Activated CD4-positive, alpha-beta T cell treated with anti-CD3 and anti-CD28 coated beads for 36 hours (primary cell): Measurements from ENCODE around the gene SLC25A42. TPM values are rescaled to one million over a fixed set of nuclear protein-coding genes. Genes with fewer than 3 reads are reported as not detected.

Experiments used
- ATAC-seq: fragments of 200-7000 bp; cut with Tn5 transposase; one replicate; pipeline ENCODE4 v1.10.0; 2021; ENCODE audit warnings: mild to moderate bottlenecking, moderate library complexity
- CTCF ChIA-PET: fragments of 350-600 bp; sonication (Branson Sonifier 250); formaldehyde crosslinking; loops from one replicate; lab custom pipeline; 2021; ENCODE audit warnings: antibody characterized with exemption; lab: Charles Lee
- POLR2A ChIA-PET: fragments of 350-600 bp; sonication (Branson Sonifier 250); formaldehyde crosslinking; loops from one replicate; lab custom pipeline; 2021; ENCODE audit warnings: antibody characterized with exemption, inconsistent platforms; lab: Charles Lee
- DNase-seq: peaks from one replicate; pipeline ENCODE4 v3.0.0-alpha.2; 2020
- H3K27ac Mint-ChIP-seq: one replicate; pipeline ENCODE4 v1.8.0; 2021; ENCODE audit warnings: mixed read lengths
- H3K27me3 Mint-ChIP-seq: one replicate; pipeline ENCODE4 v1.8.0; 2021; ENCODE audit warnings: mixed read lengths
- H3K36me3 Mint-ChIP-seq: one replicate; pipeline ENCODE4 v1.8.0; 2021; ENCODE audit warnings: low read depth, mixed read lengths
- H3K4me1 Mint-ChIP-seq: one replicate; pipeline ENCODE4 v1.8.0; 2021; ENCODE audit warnings: mixed read lengths
- H3K4me3 Mint-ChIP-seq: one replicate; pipeline ENCODE4 v1.8.0; 2021; ENCODE audit warnings: mild to moderate bottlenecking, moderate library complexity, mixed read lengths
- H3K9me3 Mint-ChIP-seq: one replicate; pipeline ENCODE4 v1.8.0; 2021; ENCODE audit warnings: low read depth, mixed read lengths
- intact Hi-C, 2 experiments: fragments of 100-400 bp; cut with DNase I in 1 of 2; cut with micrococcal nuclease in 1 of 2; formaldehyde crosslinking; loops; one replicate each; pipeline versions ENCODE4 v1.14.2 to v1.15.1; 2022 to 2024; cut with DNase I, micrococcal nuclease
- total RNA-seq, 2 experiments: library from RNA; stranded (reverse); gene quantifications; one replicate each; pipeline ENCODE4 v1.2.3, GENCODE V29; 2021

The SLC25A42 gene
- total RNA-seq, 2 experiments from 2014 or later: 10.4 to 10.6 TPM

DNA sequence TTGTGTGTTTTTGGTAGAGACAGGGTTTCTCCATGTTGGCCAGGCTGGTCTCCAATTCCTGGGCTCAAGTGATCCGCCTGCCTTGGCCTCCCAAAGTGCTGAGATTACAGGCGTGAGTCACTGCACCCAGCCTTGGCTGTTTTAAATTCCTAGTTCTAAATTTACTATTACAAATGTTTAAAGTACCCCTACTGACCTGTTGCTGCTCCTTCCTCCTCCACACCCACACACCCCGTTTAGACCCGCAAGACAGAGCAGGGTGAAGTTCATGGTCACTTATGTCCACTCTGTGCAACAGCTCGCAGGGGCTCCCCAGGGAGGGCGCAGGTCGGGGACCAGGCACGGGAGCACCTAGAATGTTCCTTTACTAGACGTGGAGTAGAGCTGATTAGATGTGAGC, 45.8 kb downstream of the SLC25A42 start:
- ChIA-PET CTCF (no interaction called here), POLR2A (no interaction called here)
- Mint-ChIP-seq H3K36me3 (no peaks in the 10 kb centered on the region), H3K4me3 (no peak overlapping the region), H3K27me3 (no peaks in the 10 kb centered on the region), H3K27ac (no peak overlapping the region), H3K4me1 (peaks cover 2% of the 10 kb centered on the region), H3K9me3 (no peaks in the 10 kb centered on the region)
- intact Hi-C loops: no loop called here
- DNase-seq: no peak
- no peak for ATAC-seq

DNA sequence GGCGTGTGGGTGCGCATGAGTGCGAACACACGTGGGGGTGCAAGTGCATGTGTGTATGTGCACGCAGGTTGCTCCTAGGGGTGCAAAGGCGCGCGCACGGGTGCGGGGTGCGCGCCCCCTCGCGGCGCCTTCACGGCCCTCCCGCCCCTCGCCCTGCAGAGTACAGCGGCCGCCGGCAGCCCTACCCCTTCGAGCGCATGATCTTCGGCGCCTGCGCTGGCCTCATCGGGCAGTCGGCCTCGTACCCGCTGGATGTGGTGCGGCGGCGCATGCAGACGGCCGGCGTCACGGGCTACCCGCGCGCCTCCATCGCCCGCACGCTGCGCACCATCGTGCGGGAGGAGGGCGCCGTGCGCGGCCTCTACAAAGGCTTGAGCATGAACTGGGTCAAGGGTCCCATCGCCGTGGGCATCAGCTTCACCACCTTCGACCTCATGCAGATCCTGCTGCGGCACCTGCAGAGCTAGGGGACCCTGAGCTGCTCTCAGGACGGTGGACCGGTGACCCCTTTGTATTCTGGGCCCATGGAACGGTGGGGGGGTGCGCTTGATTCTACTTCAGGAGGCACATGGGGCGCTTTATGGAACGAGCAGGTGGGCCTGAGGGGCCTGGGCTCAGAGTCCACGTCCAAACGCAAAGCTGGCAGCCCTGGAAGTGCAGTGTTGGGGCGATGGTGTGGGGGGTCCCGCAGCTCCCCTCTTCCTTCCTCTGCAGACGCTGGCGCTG, 46.8 kb downstream of the SLC25A42 start:
- intact Hi-C loops: loop anchor here in 1 of 2 experiments (5.0 kb wide), 1 partner anchor 58 kb away; no protein-coding TSS in a partner anchor
- CTCF ChIA-PET: no interaction called here
- DNase-seq (peak; percentile 59), ATAC-seq (peak; percentile 78)
- Mint-ChIP-seq H3K27ac (no peak overlapping the region), H3K4me3 (no peak overlapping the region), H3K27me3 (no peaks in the 10 kb centered on the region), H3K36me3 (no peaks in the 10 kb centered on the region), H3K9me3 (no peaks in the 10 kb centered on the region), H3K4me1 (peaks cover 2% of the 10 kb centered on the region)
- POLR2A ChIA-PET: no interaction called here

DNA sequence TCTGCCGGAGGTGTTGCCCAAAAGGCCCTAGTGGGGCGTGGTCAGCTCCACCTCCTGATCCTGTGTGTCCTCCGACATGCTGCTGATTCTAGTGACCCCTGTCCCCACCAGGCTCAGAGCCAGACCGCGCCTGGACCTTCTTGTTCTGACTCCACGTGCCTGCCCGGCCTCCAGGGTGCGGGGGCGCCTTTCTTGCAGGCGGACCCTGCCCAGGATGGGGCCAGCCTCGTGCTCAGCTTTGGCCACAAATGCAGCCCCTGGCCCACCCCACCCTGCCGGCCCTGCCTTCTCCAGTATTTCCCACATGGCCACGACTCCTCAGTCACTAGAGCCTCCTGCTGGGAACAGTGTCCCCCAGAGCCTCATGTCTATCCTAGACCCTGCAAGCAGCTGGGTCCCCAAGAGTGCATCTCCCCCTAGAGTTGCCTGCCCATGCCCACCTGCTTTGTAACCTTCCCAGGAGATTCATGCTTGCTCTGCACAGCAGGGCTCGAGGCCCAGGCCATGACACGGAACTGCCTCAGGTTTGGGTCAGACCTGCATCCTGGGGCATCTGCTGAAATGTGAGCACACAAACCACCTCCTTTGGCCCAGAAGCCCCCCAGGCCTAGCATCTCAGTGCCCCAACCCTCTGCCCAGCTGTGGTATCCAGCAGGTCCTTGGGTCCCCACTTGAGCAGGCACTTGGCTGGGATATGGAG, 47.5 kb downstream of the SLC25A42 start:
- CTCF ChIA-PET: interaction anchor here (0.6 kb wide), 1 partner anchor 599 kb away, joined by 3 read pairs; no protein-coding TSS in a partner anchor
- intact Hi-C loops: loop anchor here in 1 of 2 experiments (5.0 kb wide), 1 partner anchor 59 kb away; no protein-coding TSS in a partner anchor

DNA sequence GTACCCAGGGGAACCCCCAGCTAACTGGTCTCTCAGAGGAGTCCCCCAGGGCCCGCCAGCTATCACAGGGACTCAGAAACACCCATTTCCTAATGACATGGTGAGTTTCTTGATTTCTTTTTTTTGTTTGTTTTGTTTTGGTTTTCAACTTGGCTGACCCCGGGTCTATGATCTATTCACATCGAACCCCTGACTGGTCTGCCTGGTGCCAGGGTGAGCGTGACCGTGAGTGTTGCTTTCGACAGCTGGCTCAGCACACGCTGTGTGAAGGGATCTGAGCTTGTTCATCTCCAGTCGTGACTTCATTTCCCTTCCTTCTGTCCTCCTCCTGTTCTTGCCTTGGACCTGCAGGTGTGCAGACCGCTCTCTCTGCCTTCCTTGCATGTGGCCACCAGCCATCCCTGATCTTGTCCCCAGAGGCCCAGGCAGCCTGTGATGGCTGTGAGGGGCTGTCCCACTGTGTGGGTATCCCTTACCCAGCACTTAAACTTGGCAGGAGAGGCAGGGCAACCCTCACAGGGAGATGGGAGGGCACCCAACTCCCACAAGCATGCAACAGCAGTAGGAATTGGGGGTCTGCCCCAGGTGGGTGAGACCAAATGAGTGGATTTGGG, 48.3 kb downstream of the SLC25A42 start:
- ChIA-PET POLR2A (no interaction called here), CTCF (interaction anchor here (0.6 kb wide), 1 partner anchor 599 kb away, joined by 3 read pairs; no protein-coding TSS in a partner anchor)
- no peak overlapping the region for H3K27ac Mint-ChIP-seq
- no peaks in the 10 kb centered on the region for H3K36me3 Mint-ChIP-seq
- no peaks in the 10 kb centered on the region for H3K9me3 Mint-ChIP-seq
- peaks cover 2% of the 10 kb centered on the region for H3K4me1 Mint-ChIP-seq
- H3K27me3 Mint-ChIP-seq: no peaks in the 10 kb centered on the region
- no peak for DNase-seq
- intact Hi-C loops: loop anchor here in 1 of 2 experiments (5.0 kb wide), 1 partner anchor 60 kb away; no protein-coding TSS in a partner anchor
- no peak overlapping the region for H3K4me3 Mint-ChIP-seq
- no peak for ATAC-seq

More for the DNA sequence above, 47.5 kb downstream of the SLC25A42 start:
- no peak for DNase-seq
- H3K27me3 Mint-ChIP-seq: no peaks in the 10 kb centered on the region
- no peak overlapping the region for H3K27ac Mint-ChIP-seq
- H3K9me3 Mint-ChIP-seq: no peaks in the 10 kb centered on the region
- POLR2A ChIA-PET: no interaction called here
- H3K36me3 Mint-ChIP-seq: no peaks in the 10 kb centered on the region
- peaks cover 2% of the 10 kb centered on the region for H3K4me1 Mint-ChIP-seq
- H3K4me3 Mint-ChIP-seq: no peak overlapping the region
- ATAC-seq: no peak

DNA sequence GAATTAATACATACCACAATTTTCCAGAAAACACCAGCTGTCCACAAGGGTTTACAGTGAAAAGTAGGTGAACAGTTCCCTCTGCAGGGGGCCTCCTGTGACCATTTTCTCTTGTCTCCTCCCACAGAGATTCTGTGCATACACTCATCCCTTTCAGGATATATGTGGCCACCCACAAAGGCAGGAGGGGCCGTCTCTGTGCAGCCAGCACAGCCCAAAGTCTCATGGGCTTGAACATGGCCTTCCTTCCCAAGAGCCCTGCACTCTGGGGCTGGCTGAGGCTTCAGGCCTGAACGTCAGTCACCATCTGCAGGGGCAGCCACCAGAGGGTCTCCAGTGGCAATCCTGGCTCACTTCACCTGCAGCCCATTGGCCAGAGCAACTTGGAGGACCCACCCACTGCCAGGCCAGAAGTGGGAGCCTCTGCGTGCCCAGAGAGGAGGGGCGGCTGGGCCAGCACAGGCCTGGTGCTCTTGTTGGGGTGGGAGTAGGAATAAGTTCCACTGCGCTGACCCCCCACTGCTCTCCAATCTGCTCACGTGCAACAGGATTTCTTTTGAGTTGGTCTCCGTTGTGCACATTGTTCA, 49.3 kb downstream of the SLC25A42 start:
- intact Hi-C loops: loop anchor here in 1 of 2 experiments (5.0 kb wide), 1 partner anchor 61 kb away; no protein-coding TSS in a partner anchor
- CTCF ChIA-PET: no interaction called here
- Mint-ChIP-seq H3K4me1 (peaks cover 2% of the 10 kb centered on the region), H3K27ac (no peak overlapping the region), H3K4me3 (no peak overlapping the region), H3K36me3 (no peaks in the 10 kb centered on the region), H3K27me3 (no peaks in the 10 kb centered on the region), H3K9me3 (no peaks in the 10 kb centered on the region)
- ATAC-seq (peak; percentile 43), DNase-seq (peak; percentile 21)
- POLR2A ChIA-PET: no interaction called here

DNA sequence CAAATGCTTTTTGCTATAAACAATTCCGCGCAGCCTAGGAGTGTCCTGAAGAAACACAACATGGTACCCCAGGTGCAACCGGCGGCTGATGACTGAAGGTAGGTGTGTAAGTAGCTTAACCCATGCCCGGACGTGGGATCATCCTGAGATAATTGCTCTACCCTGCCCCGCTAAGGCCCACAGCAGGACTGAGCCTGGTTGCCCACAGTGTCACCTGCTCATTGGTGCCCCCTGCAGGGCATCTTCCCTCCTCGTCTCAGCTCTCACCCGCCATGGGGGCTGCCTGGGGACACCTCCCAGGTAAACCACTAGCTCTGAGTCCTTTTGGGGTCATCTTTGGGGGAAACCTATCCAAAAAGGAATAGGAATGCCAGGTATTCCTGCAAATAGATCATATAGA, 52.2 kb downstream of the SLC25A42 start:
- intact Hi-C loops: loop anchor here in 1 of 2 experiments (1.0 kb wide), 1 partner anchor 62 kb away; no protein-coding TSS in a partner anchor
- H3K36me3 Mint-ChIP-seq: peaks cover 11% of the 10 kb centered on the region
- DNase-seq (peak; percentile 77), ATAC-seq (peak; percentile 37)
- no peak overlapping the region for H3K4me3 Mint-ChIP-seq
- no peaks in the 10 kb centered on the region for H3K4me1 Mint-ChIP-seq
- ChIA-PET POLR2A (interaction anchor here (0.5 kb wide), 1 partner anchor 95 kb away, joined by 4 read pairs; no protein-coding TSS in a partner anchor), CTCF (interaction anchor here (0.6 to 2.0 kb wide), 8 partner anchors 9 to 430 kb away, joined by 3 to 7 read pairs (median 4); no protein-coding TSS in a partner anchor)
- no peaks in the 10 kb centered on the region for H3K27me3 Mint-ChIP-seq
- H3K9me3 Mint-ChIP-seq: no peaks in the 10 kb centered on the region
- no peak overlapping the region for H3K27ac Mint-ChIP-seq

DNA sequence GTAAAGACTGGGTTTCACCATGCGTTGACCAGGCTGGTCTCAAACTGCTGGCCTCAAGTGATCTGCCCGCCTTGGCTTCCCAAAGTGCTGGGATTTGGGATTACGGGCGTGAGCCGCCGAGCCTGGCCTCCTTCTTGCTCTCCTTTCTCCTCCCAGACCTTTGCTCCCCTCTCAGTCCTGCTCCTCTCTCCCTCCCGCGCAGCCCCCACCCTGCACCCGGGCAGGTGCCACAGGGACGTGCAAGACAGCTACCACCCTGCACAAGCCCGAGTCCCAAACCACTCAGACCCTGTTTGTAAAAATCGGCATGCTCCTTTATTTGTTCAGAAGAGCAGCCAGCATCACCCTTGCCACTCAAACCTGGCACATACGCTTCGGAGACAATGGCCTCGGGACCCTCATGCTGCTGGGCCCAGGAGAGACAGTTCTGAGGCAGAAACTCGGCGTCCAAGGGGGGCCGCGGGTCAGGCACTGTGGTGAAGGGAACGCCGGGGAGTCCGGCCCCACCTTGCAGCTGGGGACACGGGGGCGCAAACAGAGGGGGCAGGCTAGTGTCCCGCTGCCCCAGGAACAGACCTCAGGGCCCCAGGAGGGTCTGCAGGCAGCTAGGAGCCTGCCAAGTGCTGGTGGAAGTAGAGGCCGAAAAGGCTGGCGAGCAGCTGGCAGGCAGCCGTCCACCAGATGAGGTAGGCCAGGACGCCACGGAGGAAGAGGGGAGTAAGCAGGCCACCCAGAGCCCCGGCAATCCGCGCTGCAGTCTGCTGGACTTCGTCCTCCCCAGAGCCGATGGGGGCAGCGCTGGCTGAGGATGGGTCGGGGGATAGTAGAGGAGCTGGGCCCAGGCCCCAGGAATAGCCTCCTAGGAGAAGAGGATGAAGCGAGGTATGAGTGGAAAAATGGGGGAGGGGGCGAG, 55.8 kb downstream of the SLC25A42 start:
- peaks cover 11% of the 10 kb centered on the region for H3K9me3 Mint-ChIP-seq
- ChIA-PET POLR2A (no interaction called here), CTCF (interaction anchor here (0.5 kb wide), 1 partner anchor 498 kb away, joined by 3 read pairs; no protein-coding TSS in a partner anchor)
- no peaks in the 10 kb centered on the region for H3K4me1 Mint-ChIP-seq
- ATAC-seq (no peak), DNase-seq (no peak)
- no peak overlapping the region for H3K4me3 Mint-ChIP-seq
- H3K36me3 Mint-ChIP-seq: peaks cover 31% of the 10 kb centered on the region
- no peaks in the 10 kb centered on the region for H3K27me3 Mint-ChIP-seq
- H3K27ac Mint-ChIP-seq: no peak overlapping the region
- intact Hi-C loops: no loop called here

DNA sequence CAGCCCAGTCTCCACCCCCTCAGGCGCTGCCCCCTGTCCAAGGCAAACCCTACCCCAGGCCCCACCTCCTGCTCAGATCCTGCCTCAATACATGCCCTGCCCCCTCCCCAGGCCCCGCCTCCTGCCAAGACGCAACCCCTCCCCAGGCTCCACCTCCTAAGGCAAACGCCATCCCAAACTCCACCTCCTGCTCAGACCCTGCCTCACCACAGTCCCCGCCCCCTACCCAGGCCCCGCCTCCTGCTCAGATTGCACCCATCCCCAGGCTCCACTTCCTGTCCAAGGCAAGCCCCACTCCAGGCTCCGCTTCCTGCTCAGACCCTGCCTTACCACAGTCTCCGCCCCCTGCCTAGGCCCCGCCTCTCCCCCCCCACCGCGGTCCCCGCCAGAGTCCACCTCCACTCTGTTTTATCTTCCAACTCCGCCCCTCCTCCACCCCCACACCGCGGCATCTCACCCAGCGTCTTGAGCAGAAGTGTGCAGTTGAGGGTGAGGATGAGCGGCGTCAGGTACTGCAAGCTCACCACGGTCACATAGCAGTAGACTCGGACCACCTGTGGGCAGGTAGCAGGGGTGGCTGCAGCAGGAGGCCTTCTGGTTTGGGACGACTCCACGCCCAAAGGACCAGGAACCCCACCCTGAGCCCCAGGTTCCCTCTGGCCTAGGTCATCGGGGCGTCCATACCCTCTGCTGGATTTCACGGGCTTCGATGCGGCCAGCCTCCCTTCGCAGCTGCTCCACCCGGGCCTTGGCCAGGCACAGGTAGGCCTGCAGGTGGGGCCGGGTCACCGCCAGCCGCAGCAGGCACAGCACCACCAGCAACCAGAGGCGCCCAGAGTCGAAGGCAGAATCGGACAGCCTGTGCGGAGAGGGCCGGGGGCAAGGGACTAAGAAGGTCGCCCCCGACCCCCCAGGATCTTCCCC, 56.8 kb downstream of the SLC25A42 start:
- H3K4me3 Mint-ChIP-seq: no peak overlapping the region
- POLR2A ChIA-PET: no interaction called here

DNA sequence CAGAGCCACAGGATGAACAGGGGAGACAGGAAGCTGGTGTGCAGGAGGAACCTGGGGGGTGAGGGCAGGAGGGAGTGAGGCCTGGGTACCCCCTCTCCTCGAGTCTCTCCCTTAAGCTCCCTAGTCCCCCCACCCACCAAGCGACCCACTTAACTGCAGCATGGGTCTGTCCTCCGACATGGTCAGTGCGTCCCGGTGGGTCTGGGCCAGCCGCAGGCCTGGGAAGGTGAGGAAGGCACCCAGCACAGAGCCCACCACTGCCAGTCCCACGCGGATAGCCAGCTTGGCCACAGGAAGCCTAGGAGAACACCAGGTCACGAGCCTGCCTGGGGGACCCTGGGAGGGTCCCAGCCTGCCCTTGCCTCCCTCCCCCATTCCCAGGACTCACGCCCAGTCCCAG, 57.6 kb downstream of the SLC25A42 start:
- Mint-ChIP-seq H3K36me3 (peaks cover 31% of the 10 kb centered on the region), H3K27me3 (no peaks in the 10 kb centered on the region), H3K4me3 (no peak overlapping the region), H3K9me3 (peaks cover 11% of the 10 kb centered on the region), H3K27ac (no peak overlapping the region), H3K4me1 (no peaks in the 10 kb centered on the region)
- CTCF ChIA-PET: interaction anchor here (0.6 kb wide), 1 partner anchor 19 kb away, joined by 3 read pairs; no protein-coding TSS in a partner anchor
- DNase-seq: no peak
- POLR2A ChIA-PET: no interaction called here
- intact Hi-C loops: no loop called here
- ATAC-seq: no peak

More for the DNA sequence above, 56.8 kb downstream of the SLC25A42 start:
- CTCF ChIA-PET: no interaction called here
- intact Hi-C loops: no loop called here
- Mint-ChIP-seq H3K4me1 (no peaks in the 10 kb centered on the region), H3K27ac (no peak overlapping the region), H3K27me3 (no peaks in the 10 kb centered on the region), H3K9me3 (peaks cover 11% of the 10 kb centered on the region), H3K36me3 (peaks cover 31% of the 10 kb centered on the region)
- peak; percentile 71 for DNase-seq
- ATAC-seq: peak; percentile 90
